ENCODE measurements around the gene AQP3.

- TF ChIP-seq CTCF (IDR thresholded peaks at IDR 0.05) (no peak), ELK1 (IDR thresholded peaks at IDR 0.05; ENCODE audit: low read depth, low read length) (no peak), NFE2L2 (conservative IDR thresholded peaks at IDR 0.05; ENCODE audit: low read length) (no peak), CEBPB (IDR thresholded peaks at IDR 0.05) (no peak), BHLHE40 (IDR thresholded peaks at IDR 0.05; ENCODE audit: low read depth, low read length) (no peak), KDM1A (IDR thresholded peaks at IDR 0.05; ENCODE audit: low read depth) (no peak), RFX5 (IDR thresholded peaks at IDR 0.05) (no peak), NR3C1 (IDR thresholded peaks at IDR 0.05) (no peak), MYC (IDR thresholded peaks at IDR 0.05; ENCODE audit: borderline replicate concordance, low read length) (no peak), POLR2A (IDR thresholded peaks at IDR 0.05; ENCODE audit: low read length) (no peak), PHF8 (IDR thresholded peaks at IDR 0.05; ENCODE audit: borderline replicate concordance, low read depth) (no peak), FOSB (CRISPR knock-in tag; IDR thresholded peaks at IDR 0.05) (no peak), CBX2 (IDR thresholded peaks at IDR 0.05; ENCODE audit: borderline replicate concordance, low read depth) (no peak), NPAS2 (CRISPR knock-in tag; IDR thresholded peaks at IDR 0.05; ENCODE audit: borderline replicate concordance) (no peak)
Observed at GRCh38 chr9:33471361-33471760, 24.0 kb upstream of the AQP3 start.

Measured in A549 (cell line).